Gastrocnemius medialis (tissue), 4 donors: ENCODE data around the gene LCN12. TPM values are rescaled to one million over a fixed set of nuclear protein-coding genes. Genes with fewer than 3 reads are reported as not detected.

Experiments used
- ATAC-seq, 2 donors: fragments of 150-250 bp; one replicate each; pipeline ENCODE4 v1.9.1; 2016
- DNase-seq, 2 donors: peaks; one replicate each; pipeline ENCODE4 v3.0.0-alpha.2; 2019
- H3K27ac ChIP-seq, 4 donors: fragments of 200-600 bp; sonication (generic); 1 replicate in 1 of 4; 2 replicates in 3 of 4; pipeline ENCODE4 v1.5.1; 2016 to 2018; ENCODE audit warnings: mild to moderate bottlenecking in 2 of 4, moderate library complexity in 1 of 4
- H3K27me3 ChIP-seq, 3 donors: fragments of 200-600 bp; sonication (generic) in 2 of 3; 1 replicate in 1 of 3; 2 replicates in 2 of 3; pipeline versions ENCODE4 v1.5.1 to v1.6.0; 2016 to 2019; ENCODE audit warnings: mild to moderate bottlenecking in 1 of 3, moderate library complexity in 1 of 3
- H3K36me3 ChIP-seq, 2 donors: fragments of 200-600 bp; sonication (generic) in 1 of 2; one replicate each; pipeline ENCODE4 v1.5.1; 2017 to 2018
- H3K4me1 ChIP-seq, 2 donors: fragments of 200-600 bp; sonication (generic) in 1 of 2; one replicate each; pipeline ENCODE4 v1.5.1; 2016 to 2017; ENCODE audit warnings: mild to moderate bottlenecking in 2 of 2
- H3K4me3 ChIP-seq, 4 donors: fragments of 200-600 bp; sonication (generic) in 3 of 4; 1 replicate in 1 of 4; 2 replicates in 3 of 4; pipeline ENCODE4 v1.5.1; 2016 to 2019; ENCODE audit warnings: mild to moderate bottlenecking in 2 of 4
- H3K9me3 ChIP-seq, 3 donors: fragments of 200-600 bp; sonication (generic) in 2 of 3; 1 replicate in 1 of 3; 2 replicates in 2 of 3; pipeline ENCODE4 v1.5.1; 2016 to 2019
- POLR2A ChIP-seq, 2 donors: fragments of 450-650 bp; IDR thresholded peaks; one replicate each; pipeline ENCODE4 v1.6.1; 2017; ENCODE audit warnings: antibody characterized with exemption in 2 of 2, mild to moderate bottlenecking in 2 of 2, moderate library complexity in 2 of 2
- in situ Hi-C, 4 donors: fragments of 200-750 bp; cut with MboI; loops; one replicate each; pipeline versions ENCODE4 v1.15.0 to v1.8.0; 2017; ENCODE audit warnings: low sequenced_read_pairs in 4 of 4
- intact Hi-C: fragments of 100-400 bp; cut with DNase I; formaldehyde crosslinking; loops from one replicate; pipeline ENCODE4 v1.15.1; 2023; ENCODE audit warnings: low total_unique reads
- total RNA-seq, 4 donors: library from RNA; depleted of rRNA; stranded (reverse); fragments of >200 nt; gene quantifications; one replicate each; pipeline versions ENCODE4 v1.1.0 to v1.2.3, GENCODE V29; 2016
- TF ChIP-seq, protein P1 (sequence below), 5 experiments: fragments of 450-650 bp in 3 of 5; fragments of 200-600 bp in 2 of 5; sonication (generic) in 2 of 5; IDR thresholded peaks in 4 of 5; conservative IDR thresholded peaks in 1 of 5; 1 replicate in 4 of 5; 2 replicates in 1 of 5; pipeline ENCODE4 v1.5.1; 2016 to 2019; ENCODE audit warnings: antibody characterized with exemption in 5 of 5, mild to moderate bottlenecking in 3 of 5, moderate library complexity in 3 of 5

Gene LCN12
- total RNA-seq, 4 donors from 2014 or later = not detected

DNA sequence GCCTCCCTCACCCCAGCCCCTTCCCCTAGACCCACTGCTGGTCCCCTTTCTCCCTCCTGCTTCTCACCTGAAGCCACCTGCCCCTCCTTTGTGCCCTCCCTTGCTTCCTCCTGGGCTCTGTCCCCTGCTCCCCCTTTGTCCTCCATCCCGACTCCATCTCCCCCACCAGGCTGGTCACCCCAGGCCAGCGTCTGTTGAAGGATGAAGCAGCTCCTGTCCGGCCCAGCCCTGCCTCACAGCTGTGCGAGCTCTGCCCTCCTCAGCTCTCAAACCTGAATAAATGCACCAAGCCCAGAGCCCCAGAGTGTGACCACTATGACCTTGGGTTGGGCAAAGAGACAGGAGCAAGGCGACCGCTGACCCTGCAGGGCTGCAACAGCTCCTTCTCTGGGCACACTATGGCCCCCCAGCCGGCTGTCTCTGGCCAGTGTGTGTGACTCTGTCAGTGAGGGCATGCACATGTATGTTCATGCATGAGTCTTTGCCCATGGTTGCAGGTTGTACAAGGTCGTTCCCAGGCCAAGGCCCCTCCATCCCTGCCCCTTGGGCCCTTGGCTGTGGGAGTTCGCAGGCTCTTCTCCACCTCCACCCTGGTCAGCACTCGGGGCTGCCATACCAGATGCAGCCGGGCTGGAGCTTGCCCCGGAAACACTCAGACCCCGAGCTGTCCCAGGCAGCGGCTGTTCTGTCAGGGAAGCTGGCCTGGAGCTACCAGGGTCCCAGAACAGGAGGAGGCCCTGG is 3.3 kb downstream of the LCN12 start:
- intact Hi-C loops (no loop called here), in situ Hi-C loops (no loop called here)
- no peak for TF ChIP-seq POLR2A (IDR thresholded peaks at IDR 0.05)
- TF ChIP-seq, protein P1, sequence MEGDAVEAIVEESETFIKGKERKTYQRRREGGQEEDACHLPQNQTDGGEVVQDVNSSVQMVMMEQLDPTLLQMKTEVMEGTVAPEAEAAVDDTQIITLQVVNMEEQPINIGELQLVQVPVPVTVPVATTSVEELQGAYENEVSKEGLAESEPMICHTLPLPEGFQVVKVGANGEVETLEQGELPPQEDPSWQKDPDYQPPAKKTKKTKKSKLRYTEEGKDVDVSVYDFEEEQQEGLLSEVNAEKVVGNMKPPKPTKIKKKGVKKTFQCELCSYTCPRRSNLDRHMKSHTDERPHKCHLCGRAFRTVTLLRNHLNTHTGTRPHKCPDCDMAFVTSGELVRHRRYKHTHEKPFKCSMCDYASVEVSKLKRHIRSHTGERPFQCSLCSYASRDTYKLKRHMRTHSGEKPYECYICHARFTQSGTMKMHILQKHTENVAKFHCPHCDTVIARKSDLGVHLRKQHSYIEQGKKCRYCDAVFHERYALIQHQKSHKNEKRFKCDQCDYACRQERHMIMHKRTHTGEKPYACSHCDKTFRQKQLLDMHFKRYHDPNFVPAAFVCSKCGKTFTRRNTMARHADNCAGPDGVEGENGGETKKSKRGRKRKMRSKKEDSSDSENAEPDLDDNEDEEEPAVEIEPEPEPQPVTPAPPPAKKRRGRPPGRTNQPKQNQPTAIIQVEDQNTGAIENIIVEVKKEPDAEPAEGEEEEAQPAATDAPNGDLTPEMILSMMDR (IDR thresholded peaks at IDR 0.05 in 4 of 5, conservative IDR thresholded peaks at IDR 0.05 in 1 of 5) = no peak
- peaks cover 0 to 4% of the 10 kb centered on the region in 2 donors for H3K4me1 ChIP-seq
- H3K27me3 ChIP-seq = no peaks in the 10 kb centered on the region
- no peaks in the 10 kb centered on the region for H3K9me3 ChIP-seq
- ATAC-seq = no peak
- H3K36me3 ChIP-seq = no peaks in the 10 kb centered on the region
- H3K27ac ChIP-seq = no peak overlapping the region
- no peak for DNase-seq
- no peak overlapping the region for H3K4me3 ChIP-seq

DNA sequence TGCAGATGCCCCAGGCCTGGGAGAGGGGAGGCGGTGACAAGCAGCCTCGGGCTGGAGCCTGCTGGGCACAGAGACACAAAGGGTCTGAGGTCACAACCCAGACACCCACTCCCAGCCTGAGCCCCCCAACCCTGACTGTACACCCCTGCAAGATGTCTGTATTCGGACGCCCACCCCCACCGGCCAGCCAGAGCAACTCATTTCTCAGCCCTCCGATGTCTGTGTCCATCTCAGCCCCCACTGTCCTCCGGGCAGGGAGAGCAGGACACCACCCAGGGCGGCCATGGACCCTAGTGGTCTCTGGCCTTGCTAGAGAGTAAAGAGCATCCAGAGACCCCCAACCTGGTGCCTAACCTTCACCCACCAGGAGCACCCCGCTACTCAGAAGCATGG is 3.9 kb downstream of the LCN12 start:
- no peak overlapping the region for H3K4me3 ChIP-seq
- no peaks in the 10 kb centered on the region for H3K4me1 ChIP-seq
- ATAC-seq (no peak), DNase-seq (no peak)
- in situ Hi-C loops (no loop called here), intact Hi-C loops (no loop called here)
- TF ChIP-seq POLR2A (IDR thresholded peaks at IDR 0.05) = no peak
- TF ChIP-seq, protein P1 (IDR thresholded peaks at IDR 0.05 in 4 of 5, conservative IDR thresholded peaks at IDR 0.05 in 1 of 5) = no peak
- H3K27ac ChIP-seq = no peak overlapping the region
- no peaks in the 10 kb centered on the region for H3K36me3 ChIP-seq
- no peaks in the 10 kb centered on the region for H3K9me3 ChIP-seq
- no peaks in the 10 kb centered on the region for H3K27me3 ChIP-seq

DNA sequence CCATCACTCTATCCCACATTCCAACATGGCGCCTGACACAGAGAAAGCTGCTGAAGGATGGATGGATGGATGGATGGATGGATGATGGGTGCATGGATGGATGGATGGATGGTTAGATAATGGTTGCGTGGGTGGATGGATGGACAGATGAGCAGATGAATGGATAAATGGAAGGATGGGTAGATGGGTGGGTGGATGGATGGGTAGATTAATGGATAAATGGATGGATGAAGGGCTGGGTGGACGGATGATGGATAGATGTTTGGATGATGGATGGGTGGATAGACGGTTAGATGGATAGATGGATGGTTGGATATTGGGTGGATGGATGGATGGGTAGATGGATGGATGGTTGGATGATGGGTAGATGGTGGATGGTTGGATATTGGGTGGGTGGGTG is 4.5 kb downstream of the LCN12 start:
- DNase-seq (no peak), ATAC-seq (no peak)
- intact Hi-C loops (no loop called here), in situ Hi-C loops (no loop called here)
- no peak for TF ChIP-seq POLR2A (IDR thresholded peaks at IDR 0.05)
- TF ChIP-seq, protein P1 (IDR thresholded peaks at IDR 0.05 in 4 of 5, conservative IDR thresholded peaks at IDR 0.05 in 1 of 5) = no peak
- Histone ChIP-seq H3K27ac (no peak overlapping the region), H3K9me3 (no peaks in the 10 kb centered on the region), H3K36me3 (no peaks in the 10 kb centered on the region), H3K27me3 (no peaks in the 10 kb centered on the region), H3K4me3 (no peak overlapping the region), H3K4me1 (no peaks in the 10 kb centered on the region)

DNA sequence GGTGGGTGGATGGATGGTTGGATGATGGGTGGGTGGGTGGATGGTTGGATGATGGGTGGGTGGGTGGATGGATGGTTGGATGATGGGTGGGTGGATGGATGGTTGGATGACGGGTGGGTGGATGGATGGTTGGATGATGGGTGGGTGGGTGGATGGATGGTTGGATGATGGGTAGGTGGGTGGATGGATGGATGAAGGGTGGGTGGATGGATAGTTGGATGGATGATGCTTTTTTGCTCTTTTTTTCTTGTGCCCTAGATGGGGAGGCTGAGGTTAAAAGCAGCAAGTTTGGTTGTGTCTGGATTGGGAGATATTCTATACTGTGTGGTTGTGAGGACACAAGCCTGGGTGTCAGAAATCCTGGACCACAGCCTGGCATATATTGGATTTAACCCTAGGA is 5.4 kb downstream of the LCN12 start:
- H3K9me3 ChIP-seq = no peaks in the 10 kb centered on the region
- intact Hi-C loops (no loop called here), in situ Hi-C loops (no loop called here)
- no peak for TF ChIP-seq POLR2A (IDR thresholded peaks at IDR 0.05)
- TF ChIP-seq, protein P1 (IDR thresholded peaks at IDR 0.05 in 4 of 5, conservative IDR thresholded peaks at IDR 0.05 in 1 of 5) = no peak
- no peaks in the 10 kb centered on the region for H3K27me3 ChIP-seq
- H3K4me3 ChIP-seq = no peak overlapping the region
- no peaks in the 10 kb centered on the region for H3K36me3 ChIP-seq
- ATAC-seq = no peak
- no peaks in the 10 kb centered on the region for H3K4me1 ChIP-seq
- no peak for DNase-seq
- H3K27ac ChIP-seq = no peak overlapping the region

DNA sequence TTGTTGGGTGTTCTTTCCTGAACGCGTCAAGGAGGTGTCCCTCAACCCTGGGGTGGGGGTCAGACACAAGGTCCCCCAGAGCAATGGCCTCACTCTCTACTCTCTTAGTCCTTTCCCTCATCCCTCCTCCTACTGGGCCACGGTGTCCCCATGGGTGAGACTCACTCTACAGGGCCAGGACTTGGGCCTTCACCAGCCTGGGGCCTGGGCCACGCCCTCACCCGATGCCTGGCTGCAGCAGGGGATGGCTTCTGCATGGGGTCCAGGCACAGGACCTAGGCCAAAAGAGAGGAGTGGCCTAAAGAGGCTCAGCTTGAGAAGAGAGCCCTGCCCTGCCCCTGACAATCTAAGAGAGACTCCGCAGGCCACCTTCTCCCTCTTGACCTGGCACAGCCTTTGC is 5.8 kb downstream of the LCN12 start:
- intact Hi-C loops (no loop called here), in situ Hi-C loops (no loop called here)
- TF ChIP-seq POLR2A (IDR thresholded peaks at IDR 0.05) = no peak
- TF ChIP-seq, protein P1 (IDR thresholded peaks at IDR 0.05 in 4 of 5, conservative IDR thresholded peaks at IDR 0.05 in 1 of 5) = no peak
- Histone ChIP-seq H3K4me3 (no peak overlapping the region), H3K4me1 (no peaks in the 10 kb centered on the region), H3K27me3 (no peaks in the 10 kb centered on the region), H3K9me3 (no peaks in the 10 kb centered on the region), H3K27ac (no peak overlapping the region), H3K36me3 (no peaks in the 10 kb centered on the region)
- ATAC-seq = no peak
- no peak for DNase-seq
